Mesenteric fat pad (tissue), 1 donor: ENCODE results near the gene IFT81. TPM values are rescaled to one million over a fixed set of nuclear protein-coding genes. Genes with fewer than 3 reads are reported as not detected.

Experiments used
- total RNA-seq: library from RNA; stranded (reverse); fragmentation: NEBNext Ultra II Directional; extraction: Animal tissue kit (Norgen Biotek cat#: 25700); gene quantifications from one replicate; pipeline ENCODE4 v1.2.1, GENCODE V29; 2021
- donor health status: DM: yes; HTN: yes; CAD: no.

IFT81 gene
- total RNA-seq, 1 donor from 2014 or later: 5.4 TPM

Other genes starting within 250 kb of the IFT81 start
- 31.4 TPM for gene GLTP, start 243.8 kb upstream of the IFT81 start, total RNA-seq
- 8.6 TPM for gene TCHP, start 224.1 kb upstream of the IFT81 start, total RNA-seq
- gene GIT2, start 128.0 kb upstream of the IFT81 start, total RNA-seq: 54.2 TPM
- 29.8 TPM for gene ANKRD13A, start 124.9 kb upstream of the IFT81 start, total RNA-seq
- 6.4 TPM for gene C12orf76, start 75.8 kb upstream of the IFT81 start, total RNA-seq
- gene ATP2A2, start 156.9 kb downstream of the IFT81 start, total RNA-seq: 232 TPM